Ishikawa (cell line): ENCODE measurements around the gene ITGBL1.

Experiments
- EP300 ChIP-seq: IDR thresholded peaks from 2 replicates; pipeline ENCODE4 v1.6.1; 2012; ENCODE audit warnings: borderline replicate concordance
- TAF1 ChIP-seq: IDR thresholded peaks from 2 replicates; pipeline ENCODE4 v1.6.1; 2012; ENCODE audit warnings: low read depth, mild to moderate bottlenecking

DNA sequence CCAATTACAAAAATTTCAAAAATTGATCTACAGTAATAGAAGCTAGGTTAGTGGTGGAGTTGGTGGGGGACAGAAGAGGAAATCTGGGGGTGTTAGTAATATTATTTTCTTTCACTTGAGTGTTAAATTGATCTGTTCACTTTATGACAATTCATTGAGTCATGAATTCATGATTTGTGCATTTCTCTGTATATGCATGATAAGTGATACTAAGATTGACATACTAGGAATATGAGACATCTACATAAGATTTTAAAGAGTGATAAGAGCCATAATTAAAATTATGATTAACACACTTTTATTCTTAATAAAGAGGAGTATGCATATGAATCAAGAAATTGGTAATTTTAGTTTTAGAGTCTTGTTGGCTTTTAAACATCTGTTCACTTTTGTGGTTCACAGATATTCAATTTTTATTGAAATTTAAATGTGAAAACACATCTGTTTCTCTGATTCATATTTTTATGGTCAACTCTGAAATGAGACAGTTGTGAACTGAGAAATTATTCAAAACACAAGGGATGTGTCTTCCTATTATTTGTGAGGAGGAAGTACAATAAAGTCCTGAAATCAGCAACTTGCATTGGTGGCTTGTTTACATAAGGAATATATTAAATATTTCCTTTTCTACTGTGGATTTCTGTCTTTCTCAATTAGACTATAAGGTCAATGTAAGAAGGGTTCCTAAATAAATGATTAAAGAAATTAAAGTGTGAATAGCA lies 196.5 kb downstream of the ITGBL1 start:
- TF ChIP-seq EP300 = no peak
- no peak for TF ChIP-seq TAF1
